ENCODE data around the gene HOXB3. TPM values are rescaled to one million over a fixed set of nuclear protein-coding genes. Genes with fewer than 3 reads are reported as not detected.
A peak's percentile ranks its signal among the peaks of the same experiment; 100 is the strongest.

Gene HOXB3
- polyA plus RNA-seq, 1 of the 3 experiments (the other 2 are of a cell fraction) = 0.46 TPM

DNA sequence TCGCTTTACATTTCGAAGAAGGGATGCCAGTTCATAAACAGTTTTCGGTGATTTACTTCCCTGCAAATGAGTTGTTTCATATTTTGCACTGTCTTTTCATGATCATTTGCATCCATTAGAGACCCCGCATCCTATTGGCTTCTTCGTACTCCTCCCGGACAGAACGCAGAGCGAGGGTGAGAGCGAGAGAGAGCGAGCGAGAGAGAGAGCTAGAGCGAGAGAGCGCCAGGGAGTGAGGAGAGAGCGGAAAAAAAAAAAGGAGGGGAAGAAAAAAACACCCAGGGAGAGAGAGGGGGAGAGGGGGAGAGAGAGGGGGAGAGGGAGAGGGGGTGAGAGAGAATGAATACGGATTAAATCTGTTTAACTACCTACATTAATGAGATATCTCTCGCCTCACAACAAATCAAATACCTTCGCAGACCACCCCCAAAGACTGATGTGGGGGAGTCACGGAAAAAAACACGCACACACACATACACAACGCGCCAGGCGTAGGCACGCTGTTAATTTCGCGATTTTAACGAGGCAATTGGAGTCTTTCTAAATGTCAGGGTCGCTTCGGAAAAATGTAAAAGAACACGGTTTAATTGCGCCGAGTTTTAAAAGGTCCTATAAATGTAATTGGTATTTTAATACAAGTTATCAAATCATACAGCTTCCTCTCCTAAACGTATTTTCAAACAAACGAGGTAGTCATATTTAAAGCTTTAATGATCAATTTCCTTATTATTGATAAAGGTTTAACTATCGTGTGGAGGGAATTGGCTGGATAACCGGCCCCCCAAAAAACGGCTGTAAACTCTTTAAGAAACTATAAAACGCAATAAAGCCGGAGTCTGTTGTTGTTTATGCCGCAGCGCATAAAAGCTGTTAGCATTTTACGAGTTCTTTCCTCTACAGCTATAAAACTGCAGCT, 25.3 kb upstream of the HOXB3 start, which contains the start of gene HOXB8:
Gene HOXB8 (minus strand): TSS at position 246 of the 916 bp plus-strand sequence. CDS start 588 bp downstream, outside the sequence.
- Histone ChIP-seq H4K20me1 (ENCODE audit: insufficient read depth) (peaks cover 29% of the 10 kb centered on the region), H3K79me2 (ENCODE audit: insufficient read depth) (no peaks in the 10 kb centered on the region), H3K4me1 (ENCODE audit: control insufficient read depth in 1 of 2, insufficient read depth in 2 of 2, low read depth in 1 of 2, low read length in 1 of 2) (no peaks in the 10 kb centered on the region; a peak in 1 of 4 replicates), H3K4me2 (no peak within 1 kb of the TSS), H3K27ac (ENCODE audit: low read depth in 2 of 2, low read length in 1 of 2) (no peak within 1 kb of the TSS), H3K36me3 (replicated peaks in 1 of 2; ENCODE audit: control insufficient read depth in 1 of 2, insufficient read depth in 2 of 2, low read length in 1 of 2) (no peaks in the 10 kb centered on the region), H2AFZ (ENCODE audit: low read depth) (no peak within 1 kb of the TSS), H3K4me3 (ENCODE audit: low read depth in 2 of 2, low read length in 1 of 2) (no peak within 1 kb of the TSS), H3F3A (replicated peaks; ENCODE audit: insufficient read depth) (no peaks in the 10 kb centered on the region), H3K9me2 (no peaks in the 10 kb centered on the region), H3K9me3 (no peaks in the 10 kb centered on the region), H3K27me3 (ENCODE audit: insufficient read depth) (peaks cover 99% of the 10 kb centered on the region), H3K9ac (no peak within 1 kb of the TSS)
- 11% methylated on average over 41 of the region's 41 CpGs for WGBS (ENCODE audit: low lambda C conversion rate)
- TF ChIP-seq EZH2phosphoT487 (IDR thresholded peaks at IDR 0.05; ENCODE audit: borderline replicate concordance, low read depth) (peak; percentile 82), NFIC (IDR thresholded peaks at IDR 0.05; ENCODE audit: borderline replicate concordance) (no peak)
- DNase-seq = no peak
- ChIA-PET POLR2A (no interaction called here), CTCF (interaction anchor here (0.6 to 4.2 kb wide), 13 partner anchors 11 to 590 kb away, joined by 3 to 33 read pairs (median 4); partner anchors contain the start of genes HOXB5 and HOXB9)

DNA sequence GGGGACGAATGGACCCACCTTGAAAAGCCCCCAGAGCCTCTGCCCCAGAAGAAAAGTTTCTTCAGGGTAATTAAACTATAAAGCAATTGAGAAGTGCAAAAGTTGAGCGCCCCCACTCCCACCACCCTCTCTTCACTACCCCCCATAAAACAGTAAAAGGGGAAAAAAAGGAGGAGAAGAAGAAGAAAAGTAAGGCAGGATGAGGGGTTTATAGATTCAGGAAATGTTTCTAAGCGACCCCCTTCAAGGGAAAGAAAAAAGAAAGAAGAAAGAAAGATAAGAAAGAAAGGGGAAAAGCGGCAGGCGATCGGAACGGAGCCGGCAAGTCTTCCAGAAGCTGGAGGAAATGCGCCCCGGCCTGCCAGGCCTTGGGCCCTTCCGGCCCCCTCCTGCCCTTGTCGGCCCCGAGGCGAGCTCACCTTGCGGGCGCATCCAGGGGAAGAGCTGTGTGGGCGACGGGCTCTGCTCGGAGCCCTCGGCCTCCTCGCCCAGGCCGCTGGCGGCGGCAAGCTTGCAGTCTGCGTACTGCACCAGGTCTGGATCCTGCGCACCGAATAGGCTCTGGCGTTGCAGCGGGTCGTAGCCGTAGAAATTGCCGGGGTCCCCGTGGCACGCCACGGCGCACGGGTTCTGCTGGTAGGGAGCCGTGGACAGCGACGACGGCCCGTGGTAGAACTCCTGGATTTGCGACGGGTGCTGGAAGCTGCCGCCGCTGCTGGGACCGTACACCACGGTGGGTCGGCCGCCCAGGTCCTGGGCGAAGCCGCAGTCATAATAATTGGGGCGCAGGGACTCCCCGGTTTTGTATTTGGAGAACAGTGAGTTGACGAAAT, 24.0 kb upstream of the HOXB3 start:
- peaks cover 99% of the 10 kb centered on the region for H3K27me3 ChIP-seq (ENCODE audit: insufficient read depth)
- no peak overlapping the region for H3K4me2 ChIP-seq
- no peaks in the 10 kb centered on the region; a peak in 1 of 4 replicates for H3K4me1 ChIP-seq (ENCODE audit: control insufficient read depth in 1 of 2, insufficient read depth in 2 of 2, low read depth in 1 of 2, low read length in 1 of 2)
- H3K9me2 ChIP-seq = no peaks in the 10 kb centered on the region
- no peaks in the 10 kb centered on the region for H3K79me2 ChIP-seq (ENCODE audit: insufficient read depth)
- CTCF ChIA-PET = interaction anchor here (0.9 to 3.5 kb wide), 11 partner anchors 9 to 354 kb away, joined by 3 to 24 read pairs (median 5); partner anchors contain the start of gene HOXB5
- H3F3A ChIP-seq (replicated peaks; ENCODE audit: insufficient read depth) = no peaks in the 10 kb centered on the region
- H3K4me3 ChIP-seq (ENCODE audit: low read depth in 2 of 2, low read length in 1 of 2) = no peak overlapping the region
- no peak for DNase-seq
- POLR2A ChIA-PET = no interaction called here
- peaks cover 29% of the 10 kb centered on the region for H4K20me1 ChIP-seq (ENCODE audit: insufficient read depth)
- TF ChIP-seq FOXJ3 (CRISPR knock-in tag; IDR thresholded peaks at IDR 0.05) = no peak
- no peak for TF ChIP-seq SMC3 (IDR thresholded peaks at IDR 0.05; ENCODE audit: low read depth, low read length)
- TF ChIP-seq FOXM1 (IDR thresholded peaks at IDR 0.05; ENCODE audit: low read depth) = no peak
- TF ChIP-seq, protein P1, sequence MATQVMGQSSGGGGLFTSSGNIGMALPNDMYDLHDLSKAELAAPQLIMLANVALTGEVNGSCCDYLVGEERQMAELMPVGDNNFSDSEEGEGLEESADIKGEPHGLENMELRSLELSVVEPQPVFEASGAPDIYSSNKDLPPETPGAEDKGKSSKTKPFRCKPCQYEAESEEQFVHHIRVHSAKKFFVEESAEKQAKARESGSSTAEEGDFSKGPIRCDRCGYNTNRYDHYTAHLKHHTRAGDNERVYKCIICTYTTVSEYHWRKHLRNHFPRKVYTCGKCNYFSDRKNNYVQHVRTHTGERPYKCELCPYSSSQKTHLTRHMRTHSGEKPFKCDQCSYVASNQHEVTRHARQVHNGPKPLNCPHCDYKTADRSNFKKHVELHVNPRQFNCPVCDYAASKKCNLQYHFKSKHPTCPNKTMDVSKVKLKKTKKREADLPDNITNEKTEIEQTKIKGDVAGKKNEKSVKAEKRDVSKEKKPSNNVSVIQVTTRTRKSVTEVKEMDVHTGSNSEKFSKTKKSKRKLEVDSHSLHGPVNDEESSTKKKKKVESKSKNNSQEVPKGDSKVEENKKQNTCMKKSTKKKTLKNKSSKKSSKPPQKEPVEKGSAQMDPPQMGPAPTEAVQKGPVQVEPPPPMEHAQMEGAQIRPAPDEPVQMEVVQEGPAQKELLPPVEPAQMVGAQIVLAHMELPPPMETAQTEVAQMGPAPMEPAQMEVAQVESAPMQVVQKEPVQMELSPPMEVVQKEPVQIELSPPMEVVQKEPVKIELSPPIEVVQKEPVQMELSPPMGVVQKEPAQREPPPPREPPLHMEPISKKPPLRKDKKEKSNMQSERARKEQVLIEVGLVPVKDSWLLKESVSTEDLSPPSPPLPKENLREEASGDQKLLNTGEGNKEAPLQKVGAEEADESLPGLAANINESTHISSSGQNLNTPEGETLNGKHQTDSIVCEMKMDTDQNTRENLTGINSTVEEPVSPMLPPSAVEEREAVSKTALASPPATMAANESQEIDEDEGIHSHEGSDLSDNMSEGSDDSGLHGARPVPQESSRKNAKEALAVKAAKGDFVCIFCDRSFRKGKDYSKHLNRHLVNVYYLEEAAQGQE (IDR thresholded peaks at IDR 0.05; ENCODE audit: low read depth, low read length) = no peak
- no peak for TF ChIP-seq YY1 (IDR thresholded peaks at IDR 0.05; ENCODE audit: low read depth)
- no peak for TF ChIP-seq MEF2A (IDR thresholded peaks at IDR 0.05; ENCODE audit: borderline replicate concordance, low read depth)
- TF ChIP-seq EZH2phosphoT487 (IDR thresholded peaks at IDR 0.05; ENCODE audit: borderline replicate concordance, low read depth) = peak; percentile 98; the same call in 1 of the 2 replicates
- TF ChIP-seq CHD2 (IDR thresholded peaks at IDR 0.05; ENCODE audit: low read length, partially characterized antibody) = no peak
- no peak for TF ChIP-seq GATA2 (CRISPR knock-in tag; IDR thresholded peaks at IDR 0.05)
- H3K9me3 ChIP-seq = no peaks in the 10 kb centered on the region
- H3K27ac ChIP-seq (ENCODE audit: low read depth in 2 of 2, low read length in 1 of 2) = no peak overlapping the region
- no peak overlapping the region for H3K9ac ChIP-seq
- H3K36me3 ChIP-seq (replicated peaks in 1 of 2; ENCODE audit: control insufficient read depth in 1 of 2, insufficient read depth in 2 of 2, low read length in 1 of 2) = no peaks in the 10 kb centered on the region
- no peak overlapping the region for H2AFZ ChIP-seq (ENCODE audit: low read depth)
- WGBS (ENCODE audit: low lambda C conversion rate) = 2% methylated on average over 33 of the region's 55 CpGs
